OCI-LY3 (cell line): ENCODE measurements around the gene CRYM.

ENCODE experiments used
- EZH2phosphoT487 ChIP-seq: fragments of 200-600 bp; shearing (Covaris generic); IDR thresholded peaks from 2 replicates; pipeline ENCODE4 v1.6.1; 2018; ENCODE audit warnings: antibody characterized with exemption, mixed run types, low read depth
- TF ChIP-seq, protein P1 (sequence below): fragments of 200-600, 300-600 bp; sonication (generic); IDR thresholded peaks from 2 replicates; pipeline ENCODE4 v1.5.1; 2014; ENCODE audit warnings: antibody characterized with exemption, low read length, low read depth

- TF ChIP-seq, protein P1, sequence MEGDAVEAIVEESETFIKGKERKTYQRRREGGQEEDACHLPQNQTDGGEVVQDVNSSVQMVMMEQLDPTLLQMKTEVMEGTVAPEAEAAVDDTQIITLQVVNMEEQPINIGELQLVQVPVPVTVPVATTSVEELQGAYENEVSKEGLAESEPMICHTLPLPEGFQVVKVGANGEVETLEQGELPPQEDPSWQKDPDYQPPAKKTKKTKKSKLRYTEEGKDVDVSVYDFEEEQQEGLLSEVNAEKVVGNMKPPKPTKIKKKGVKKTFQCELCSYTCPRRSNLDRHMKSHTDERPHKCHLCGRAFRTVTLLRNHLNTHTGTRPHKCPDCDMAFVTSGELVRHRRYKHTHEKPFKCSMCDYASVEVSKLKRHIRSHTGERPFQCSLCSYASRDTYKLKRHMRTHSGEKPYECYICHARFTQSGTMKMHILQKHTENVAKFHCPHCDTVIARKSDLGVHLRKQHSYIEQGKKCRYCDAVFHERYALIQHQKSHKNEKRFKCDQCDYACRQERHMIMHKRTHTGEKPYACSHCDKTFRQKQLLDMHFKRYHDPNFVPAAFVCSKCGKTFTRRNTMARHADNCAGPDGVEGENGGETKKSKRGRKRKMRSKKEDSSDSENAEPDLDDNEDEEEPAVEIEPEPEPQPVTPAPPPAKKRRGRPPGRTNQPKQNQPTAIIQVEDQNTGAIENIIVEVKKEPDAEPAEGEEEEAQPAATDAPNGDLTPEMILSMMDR: no peak
- no peak for TF ChIP-seq EZH2phosphoT487
Observed at GRCh38 chr16:21272253-21272652, 5.8 kb downstream of the CRYM start.
